ENCODE data around the gene GPHN. TPM values are rescaled to one million over a fixed set of nuclear protein-coding genes. Genes with fewer than 3 reads are reported as not detected.

The GPHN gene
- total and polyA plus RNA-seq, 2 donors (not counting 3 experiments of a cell fraction or from before 2014, with no cell fraction given): 5.1 to 23.2 TPM

DNA sequence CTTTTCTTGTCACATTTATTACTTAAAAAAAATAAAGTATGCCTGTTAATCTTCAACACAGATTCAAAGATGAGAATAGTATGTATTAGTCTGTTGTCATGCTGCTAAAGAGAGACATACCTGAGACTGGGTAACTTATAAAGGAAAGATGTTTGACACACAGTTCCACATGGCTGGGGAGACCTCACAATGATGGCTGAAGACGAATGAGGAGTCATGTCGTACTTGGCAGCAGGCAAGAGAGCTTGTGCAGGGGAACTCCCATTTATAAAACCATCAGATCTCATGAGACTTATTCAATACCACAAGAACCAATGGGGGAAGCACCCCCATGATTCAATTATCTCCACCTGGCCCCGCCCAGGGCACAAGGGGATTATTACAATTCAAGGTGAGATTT is 345.4 kb downstream of the GPHN start:
- Histone ChIP-seq H3K9ac (replicated peaks; ENCODE audit: extremely low read depth, insufficient read depth, low read length) (no peak overlapping the region), H3K27ac (ENCODE audit: insufficient read depth, low read depth, low read length) (no peak overlapping the region), H3K4me3 (replicated peaks in 1 of 3; ENCODE audit: insufficient read depth in 1 of 3, low read depth in 1 of 3, low read length in 3 of 3) (no peak overlapping the region), H3K36me3 (ENCODE audit: control insufficient read depth in 2 of 2, extremely low read depth in 1 of 2, insufficient read depth in 2 of 2, low read length in 2 of 2) (no peaks in the 10 kb centered on the region), H4K20me1 (replicated peaks; ENCODE audit: control insufficient read depth, extremely low read depth, insufficient read depth, low read length) (no peaks in the 10 kb centered on the region), H2AFZ (ENCODE audit: low read depth, low read length) (no peak overlapping the region), H3K9me3 (replicated peaks; ENCODE audit: control insufficient read depth, insufficient read depth, low read length) (no peaks in the 10 kb centered on the region), H3K4me1 (ENCODE audit: control insufficient read depth, extremely low read depth, insufficient read depth, low read length) (no peaks in the 10 kb centered on the region), H3K27me3 (ENCODE audit: control insufficient read depth in 2 of 2, insufficient read depth in 2 of 2, low read length in 2 of 2) (no peaks in the 10 kb centered on the region), H3K79me2 (ENCODE audit: control insufficient read depth, insufficient read depth, low read length) (no peaks in the 10 kb centered on the region), H3K4me2 (ENCODE audit: insufficient read depth, low read length) (no peak overlapping the region), H3K9me1 (replicated peaks; ENCODE audit: control insufficient read depth, extremely low read depth, insufficient read depth, low read length) (no peaks in the 10 kb centered on the region)
- dilution Hi-C loops (cut with MboI; ENCODE audit: extremely low pct_ligation_motif_present, low sequenced_read_pairs) (no loop called here), intact Hi-C loops (cut with micrococcal nuclease) (no loop called here)
- ChIA-PET CTCF (interaction anchor here (1.1 kb wide), 1 partner anchor 15 kb away, joined by 3 read pairs; no protein-coding TSS in a partner anchor), POLR2A (no interaction called here)
- DNase-seq (ENCODE audit: low read depth, low spot score) (no peak), FAIRE-seq (no peak)
- TF ChIP-seq MYC (IDR thresholded peaks at IDR 0.05; ENCODE audit: low read depth, low read length): no peak
- TF ChIP-seq POLR2AphosphoS5 (IDR thresholded peaks at IDR 0.05; ENCODE audit: insufficient read depth, low read depth, low read length): no peak
- TF ChIP-seq MAX (IDR thresholded peaks at IDR 0.05; ENCODE audit: insufficient read depth, insufficient read length): no peak
- no TSS peak for BruUV-seq (replicated peaks)

DNA sequence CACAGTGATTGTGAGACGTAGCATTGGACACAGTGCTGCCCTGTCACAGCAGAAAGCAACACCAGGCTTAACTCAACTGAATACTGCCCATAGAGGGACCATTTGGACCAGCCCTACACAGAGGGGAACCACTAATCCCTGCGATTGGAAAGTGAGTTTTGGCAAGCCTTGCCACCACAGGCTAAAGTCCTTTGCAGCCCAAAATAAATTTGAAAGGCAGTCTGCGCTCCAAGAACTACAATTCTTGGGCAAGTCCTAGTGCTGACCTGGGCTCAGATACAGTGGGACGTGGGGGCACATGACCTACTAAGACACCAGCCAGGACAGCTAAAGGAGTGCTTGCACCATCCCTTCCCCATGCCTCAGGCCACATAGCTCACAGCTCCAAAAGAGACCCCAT is 349.9 kb downstream of the GPHN start:
- BruUV-seq (replicated peaks): no TSS peak
- Histone ChIP-seq H3K9me1 (replicated peaks; ENCODE audit: control insufficient read depth, extremely low read depth, insufficient read depth, low read length) (no peaks in the 10 kb centered on the region), H3K9me3 (replicated peaks; ENCODE audit: control insufficient read depth, insufficient read depth, low read length) (no peaks in the 10 kb centered on the region), H3K4me3 (replicated peaks in 1 of 3; ENCODE audit: insufficient read depth in 1 of 3, low read depth in 1 of 3, low read length in 3 of 3) (no peak overlapping the region), H3K4me2 (ENCODE audit: insufficient read depth, low read length) (no peak overlapping the region), H3K27me3 (ENCODE audit: control insufficient read depth in 2 of 2, insufficient read depth in 2 of 2, low read length in 2 of 2) (no peaks in the 10 kb centered on the region), H4K20me1 (replicated peaks; ENCODE audit: control insufficient read depth, extremely low read depth, insufficient read depth, low read length) (no peaks in the 10 kb centered on the region), H3K79me2 (ENCODE audit: control insufficient read depth, insufficient read depth, low read length) (no peaks in the 10 kb centered on the region), H3K27ac (ENCODE audit: insufficient read depth, low read depth, low read length) (no peak overlapping the region), H3K36me3 (ENCODE audit: control insufficient read depth in 2 of 2, extremely low read depth in 1 of 2, insufficient read depth in 2 of 2, low read length in 2 of 2) (no peaks in the 10 kb centered on the region), H3K4me1 (ENCODE audit: control insufficient read depth, extremely low read depth, insufficient read depth, low read length) (no peaks in the 10 kb centered on the region), H3K9ac (replicated peaks; ENCODE audit: extremely low read depth, insufficient read depth, low read length) (no peak overlapping the region), H2AFZ (ENCODE audit: low read depth, low read length) (no peak overlapping the region)
- ChIA-PET CTCF (no interaction called here), POLR2A (no interaction called here)
- FAIRE-seq (no peak), DNase-seq (ENCODE audit: low read depth, low spot score) (no peak)
- intact Hi-C loops (cut with micrococcal nuclease): no loop called here
- TF ChIP-seq POLR2AphosphoS5 (IDR thresholded peaks at IDR 0.05; ENCODE audit: insufficient read depth, low read depth, low read length) (no peak), JUN (IDR thresholded peaks at IDR 0.05; ENCODE audit: borderline replicate concordance, insufficient read depth, insufficient read length, low read depth) (no peak), EZH2 (IDR thresholded peaks at IDR 0.05; ENCODE audit: borderline replicate concordance, low read depth, low read length, severe bottlenecking) (no peak)
- dilution Hi-C loops (cut with MboI; ENCODE audit: extremely low pct_ligation_motif_present, low sequenced_read_pairs): no loop called here
